ENCODE data around the gene MAPRE3.
A peak's percentile ranks its signal among the peaks of the same experiment; 100 is the strongest.

The MAPRE3 gene

DNA sequence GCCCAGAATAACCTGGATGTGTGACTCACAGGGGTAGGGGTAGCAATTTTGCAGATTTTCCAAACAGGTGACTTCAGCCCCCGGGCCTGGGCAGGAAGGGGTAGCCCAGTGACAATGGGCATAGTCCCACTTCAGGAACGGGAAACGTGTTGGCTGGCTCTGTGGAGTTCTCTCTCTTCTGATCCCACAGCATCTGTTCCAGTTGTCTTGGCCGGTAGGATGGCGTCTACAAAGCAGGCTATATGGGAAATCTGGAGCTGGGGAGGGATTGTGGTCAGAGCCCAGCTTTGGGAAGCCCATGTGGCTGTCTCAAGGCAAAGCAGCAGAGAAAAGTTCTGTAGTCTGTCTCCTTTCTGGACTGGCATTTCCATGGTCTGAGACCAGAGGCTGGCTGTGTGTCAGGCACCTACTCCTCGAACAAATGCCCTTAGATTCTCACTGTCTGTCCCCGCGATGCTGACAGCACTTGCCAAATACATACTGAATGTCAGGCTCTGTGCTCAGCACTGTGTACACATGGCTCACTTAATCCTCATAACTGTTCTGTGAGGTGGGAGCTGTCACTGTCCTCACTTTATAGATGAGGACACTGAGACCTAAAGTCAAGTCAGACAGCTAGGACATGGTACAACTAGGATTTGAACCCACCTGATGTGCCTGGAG, 44.5 kb downstream of the MAPRE3 start:
- no peak for DNase-seq (ENCODE audit: low spot score)

DNA sequence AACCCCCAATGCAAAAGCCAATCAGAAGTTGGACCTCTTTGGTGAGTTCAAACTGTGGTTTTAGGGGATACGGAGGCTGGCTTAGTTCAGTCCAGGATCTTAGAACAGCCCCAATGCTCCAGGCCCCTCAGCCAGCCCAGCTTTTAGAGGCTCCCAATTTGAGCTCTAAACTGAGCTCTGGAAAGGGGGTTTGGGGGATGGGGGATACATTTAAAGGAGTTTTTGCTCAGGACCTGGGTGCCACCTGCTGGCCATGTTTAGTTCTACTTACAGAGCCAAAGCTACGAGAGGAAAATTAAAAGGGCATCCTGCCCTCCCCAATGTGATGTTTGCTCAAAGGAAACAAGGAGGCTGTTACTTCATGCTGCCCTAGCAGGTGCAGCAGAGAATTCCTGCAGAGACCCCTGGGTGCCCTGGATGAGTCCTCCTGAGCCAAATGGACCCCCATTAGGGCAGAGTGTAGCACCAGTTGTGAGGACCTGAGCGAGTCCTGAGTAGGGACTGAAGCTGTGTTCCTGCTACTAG, 46.4 kb downstream of the MAPRE3 start:
- DNase-seq (ENCODE audit: low spot score): peak; percentile 14

DNA sequence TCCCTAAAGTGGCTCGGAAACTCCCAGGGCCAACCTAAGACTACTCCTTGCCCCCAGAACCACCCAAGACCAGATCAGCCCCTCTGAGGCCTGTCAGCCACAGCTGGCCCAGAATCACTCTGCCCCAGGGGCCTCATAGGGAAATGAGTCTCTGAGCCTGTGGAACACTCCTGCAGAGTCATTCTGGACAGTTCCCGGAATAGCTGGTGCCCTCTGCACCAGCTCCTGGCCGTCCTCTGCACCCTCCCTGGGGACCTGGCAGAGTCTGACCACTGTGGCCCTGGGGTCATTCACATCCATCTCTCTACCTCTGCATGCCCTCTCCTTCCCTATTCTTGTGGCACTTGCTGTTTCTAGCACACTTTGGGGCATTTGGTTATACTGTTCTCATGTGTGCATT, 47.7 kb downstream of the MAPRE3 start:
- no peak for DNase-seq (ENCODE audit: low spot score)

- no peak for DNase-seq (ENCODE audit: low spot score)
These were observed 49.0 kb downstream of the MAPRE3 start for GRCh38 chr2:27019459-27019858.

DNA sequence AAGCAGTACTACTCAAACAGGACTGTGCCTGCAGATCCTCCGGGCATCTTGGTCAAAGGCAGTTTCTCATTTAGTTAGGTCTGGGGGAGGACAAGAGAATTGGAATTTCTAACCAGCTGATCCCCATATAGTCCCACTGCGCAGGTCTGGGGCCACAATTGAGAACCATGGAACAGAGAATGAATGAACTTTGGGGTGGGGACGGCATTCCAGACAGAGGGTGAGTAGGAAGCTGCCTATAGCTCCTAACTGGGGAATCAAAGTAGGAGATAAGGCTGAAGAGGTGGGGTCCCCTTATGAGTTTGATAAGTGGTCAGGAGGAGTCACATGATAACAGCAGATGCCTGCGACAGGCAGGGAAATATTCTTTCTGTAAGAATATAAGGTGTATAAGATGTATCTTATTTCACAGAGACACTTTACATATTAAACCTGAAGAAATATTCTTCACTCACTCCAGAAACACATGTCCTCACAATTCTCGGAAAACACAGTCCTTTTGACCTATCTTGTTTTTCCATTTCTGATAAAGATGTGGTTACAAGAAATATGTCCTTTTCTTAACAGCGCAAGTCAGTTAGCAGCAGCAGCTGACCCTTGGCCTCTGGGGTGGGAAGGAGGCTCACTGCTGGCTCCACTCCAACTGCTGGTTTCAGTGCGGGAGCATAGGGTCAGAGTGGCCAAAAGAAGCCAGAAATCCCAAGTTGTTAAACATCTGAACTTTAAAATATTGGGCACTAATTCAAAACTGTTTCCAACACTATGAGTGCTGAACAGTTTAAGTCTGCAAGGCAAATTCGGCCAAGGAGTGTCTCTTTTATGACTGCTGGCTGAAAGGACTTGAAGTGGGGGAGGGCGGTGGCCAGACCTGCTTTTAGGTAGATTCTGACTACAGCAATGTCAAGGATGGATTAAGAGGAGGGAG, 49.8 kb downstream of the MAPRE3 start:
- DNase-seq (ENCODE audit: low spot score): no peak

GRCh38 chr2:27021253-27022049, 51.0 kb downstream of the MAPRE3 start:
- DNase-seq (ENCODE audit: low spot score): no peak

DNA sequence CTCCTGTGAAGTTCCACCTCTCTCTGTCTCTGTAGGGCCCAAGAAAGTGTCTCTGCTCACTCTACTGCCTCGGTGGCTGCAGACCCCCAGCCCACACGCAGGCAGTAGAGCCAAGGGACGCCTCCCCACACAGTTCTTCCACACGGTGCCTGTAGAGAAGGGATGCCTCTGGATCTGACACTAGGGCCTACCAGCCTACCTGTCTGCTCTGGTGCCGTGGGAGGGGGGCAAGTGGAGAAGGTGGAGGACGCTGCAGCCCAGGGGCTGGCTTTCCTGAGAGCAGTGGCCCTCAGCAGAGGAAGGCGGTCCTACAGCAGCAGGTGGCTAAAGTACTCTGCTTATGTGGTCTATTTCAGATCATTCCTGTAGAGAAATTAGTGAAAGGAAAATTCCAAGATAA, 53.3 kb downstream of the MAPRE3 start:
- DNase-seq (ENCODE audit: low spot score): no peak

- no peak for DNase-seq (ENCODE audit: low spot score)
These were observed 53.8 kb downstream of the MAPRE3 start for GRCh38 chr2:27024188-27024587.

GRCh38 chr2:27024812-27025211, 54.4 kb downstream of the MAPRE3 start:
- DNase-seq (ENCODE audit: low spot score): no peak

- DNase-seq (ENCODE audit: low spot score): no peak
These were observed 54.9 kb downstream of the MAPRE3 start for GRCh38 chr2:27025281-27025800.

- DNase-seq (ENCODE audit: low spot score): no peak
These were observed 55.7 kb downstream of the MAPRE3 start for GRCh38 chr2:27025861-27026851.

DNA sequence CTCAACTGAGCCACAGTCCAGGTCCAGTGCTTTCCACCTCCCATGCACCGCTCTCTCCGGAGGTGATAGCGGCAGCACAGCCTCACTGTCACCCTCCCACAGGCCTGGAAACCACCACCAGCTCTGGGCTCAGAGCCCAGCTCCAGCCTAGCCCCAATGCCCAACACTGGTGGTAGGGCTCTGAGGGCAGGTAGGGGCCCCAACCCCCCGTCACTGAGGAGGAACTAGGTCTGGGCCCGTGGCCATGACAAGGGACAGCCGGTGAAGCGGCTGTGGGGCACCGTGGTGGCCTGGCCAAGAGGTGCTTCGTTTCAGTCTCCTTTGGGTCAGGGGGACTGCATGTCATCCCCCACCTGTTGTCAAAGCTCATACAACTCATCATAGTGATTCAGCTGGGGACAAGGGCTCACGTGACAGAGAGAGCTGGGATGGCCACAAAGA, 56.8 kb downstream of the MAPRE3 start:
- DNase-seq (ENCODE audit: low spot score): no peak

GRCh38 chr2:27029051-27029450, 58.6 kb downstream of the MAPRE3 start:
- no peak for DNase-seq (ENCODE audit: low spot score)

- peak; percentile 72 for DNase-seq (ENCODE audit: low spot score)
These were observed 62.2 kb downstream of the MAPRE3 start, which contains the start of gene TMEM214 for GRCh38 chr2:27032495-27033252. Gene TMEM214, plus strand, starts transcription at chr2:27032965. Its CDS starts 51 bp downstream, at chr2:27033016.

DNA sequence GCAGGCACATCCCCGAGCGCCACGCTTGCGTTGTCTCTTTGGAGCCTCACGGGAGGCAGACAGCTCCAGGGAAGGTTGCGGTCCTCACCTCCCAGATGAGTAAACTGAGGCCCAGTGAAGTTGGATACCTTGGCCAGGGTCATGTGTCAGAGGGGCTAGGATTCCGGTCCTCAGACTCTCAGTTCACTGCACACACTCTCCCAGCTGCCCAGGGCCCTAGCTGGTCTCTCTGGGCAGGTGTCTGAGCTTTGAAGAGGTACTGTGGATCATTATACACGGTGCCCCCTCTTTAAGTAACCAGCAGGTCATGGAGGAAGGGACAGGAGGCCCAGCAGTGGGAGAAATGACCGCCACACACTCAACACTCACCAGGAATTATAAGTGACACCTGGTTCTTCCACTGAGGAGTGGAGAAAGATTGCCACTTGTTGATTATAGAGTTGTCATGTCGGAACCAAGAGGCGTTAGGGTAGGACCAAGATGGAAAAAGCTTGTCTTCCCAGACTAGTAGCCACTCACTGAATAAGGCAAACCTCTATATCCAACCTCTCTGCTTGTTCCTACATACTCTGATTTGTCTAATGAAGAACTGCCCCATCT, 62.9 kb downstream of the MAPRE3 start:
- DNase-seq (ENCODE audit: low spot score): no peak

- DNase-seq (ENCODE audit: low spot score): no peak
These were observed 67.6 kb downstream of the MAPRE3 start for GRCh38 chr2:27038012-27038411.

DNA sequence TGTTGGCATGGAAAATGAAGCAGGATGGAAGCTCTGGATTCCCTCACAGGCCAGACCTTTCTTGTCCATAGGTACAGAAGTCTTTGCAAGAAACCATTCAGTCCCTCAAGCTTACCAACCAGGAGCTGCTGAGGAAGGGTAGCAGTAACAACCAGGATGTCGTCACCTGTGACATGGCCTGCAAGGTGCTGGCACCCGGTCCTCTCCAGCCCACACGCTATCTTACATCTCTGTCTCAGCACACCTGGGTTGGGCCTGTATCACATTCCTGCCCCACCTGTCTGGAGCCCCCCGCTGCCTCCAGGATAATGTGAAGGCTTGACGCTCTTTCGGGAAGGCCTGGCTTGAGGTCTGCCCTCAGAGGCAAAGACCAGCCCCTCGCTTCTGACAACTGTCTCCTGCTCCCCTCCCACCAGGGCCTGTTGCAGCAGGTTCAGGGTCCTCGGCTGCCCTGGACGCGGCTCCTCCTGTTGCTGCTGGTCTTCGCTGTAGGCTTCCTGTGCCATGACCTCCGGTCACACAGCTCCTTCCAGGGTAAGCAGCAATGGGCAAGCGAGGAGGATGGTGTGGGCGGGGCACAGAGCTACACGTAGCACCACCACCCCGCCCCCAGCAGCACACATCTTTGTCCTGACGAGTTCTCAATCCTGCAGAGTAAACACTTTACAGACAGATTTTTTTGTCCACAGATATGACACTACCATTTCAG, 68.3 kb downstream of the MAPRE3 start:
- DNase-seq (ENCODE audit: low spot score): no peak

GRCh38 chr2:27039426-27039825, 69.0 kb downstream of the MAPRE3 start:
- no peak for DNase-seq (ENCODE audit: low spot score)

DNA sequence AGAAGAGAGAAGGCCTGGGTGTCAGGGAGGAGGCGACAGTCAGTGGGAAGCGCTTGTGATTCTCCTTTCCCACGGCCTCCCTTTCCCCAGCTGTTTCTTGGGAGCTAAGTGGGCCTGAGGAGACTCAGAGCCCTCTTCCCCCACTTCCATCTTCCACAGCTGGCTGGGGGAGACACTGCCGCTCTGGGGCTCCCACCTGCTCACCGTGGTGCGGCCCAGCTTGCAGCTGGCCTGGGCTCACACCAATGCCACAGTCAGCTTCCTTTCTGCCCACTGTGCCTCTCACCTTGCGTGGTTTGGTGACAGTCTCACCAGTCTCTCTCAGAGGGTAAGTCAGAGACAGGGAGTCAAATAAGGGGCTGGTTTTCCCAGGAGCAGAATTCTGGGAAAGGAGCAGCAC, 69.4 kb downstream of the MAPRE3 start:
- no peak for DNase-seq (ENCODE audit: low spot score)

Data from CD4-positive, alpha-beta T cell treated with Interleukin-6 at 100 ng/mL for 8 hours (primary cell).